Measurements from ENCODE around the gene KRTAP27-1.

DNA sequence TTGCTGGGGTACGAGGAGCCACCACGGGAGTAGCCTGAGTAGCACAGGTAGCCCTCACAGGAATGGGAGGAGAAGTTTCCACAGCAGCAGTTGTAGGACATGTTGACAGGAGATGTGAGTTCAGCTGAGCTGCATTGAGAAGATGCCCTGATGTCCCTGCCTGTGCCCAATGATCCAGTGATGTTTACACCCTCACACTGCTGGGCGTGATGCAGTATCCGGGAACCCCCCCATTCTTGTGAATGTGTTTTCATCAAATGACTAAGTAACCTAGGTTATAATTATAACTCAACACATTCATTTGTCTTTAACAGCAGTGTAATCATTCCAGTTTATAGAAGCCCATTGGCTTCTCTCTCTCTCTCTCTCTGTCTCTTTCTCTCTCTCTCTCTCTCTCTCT, 11.0 kb upstream of the KRTAP27-1 start, which contains the start of gene KRTAP23-1:
- TF ChIP-seq, protein P1, sequence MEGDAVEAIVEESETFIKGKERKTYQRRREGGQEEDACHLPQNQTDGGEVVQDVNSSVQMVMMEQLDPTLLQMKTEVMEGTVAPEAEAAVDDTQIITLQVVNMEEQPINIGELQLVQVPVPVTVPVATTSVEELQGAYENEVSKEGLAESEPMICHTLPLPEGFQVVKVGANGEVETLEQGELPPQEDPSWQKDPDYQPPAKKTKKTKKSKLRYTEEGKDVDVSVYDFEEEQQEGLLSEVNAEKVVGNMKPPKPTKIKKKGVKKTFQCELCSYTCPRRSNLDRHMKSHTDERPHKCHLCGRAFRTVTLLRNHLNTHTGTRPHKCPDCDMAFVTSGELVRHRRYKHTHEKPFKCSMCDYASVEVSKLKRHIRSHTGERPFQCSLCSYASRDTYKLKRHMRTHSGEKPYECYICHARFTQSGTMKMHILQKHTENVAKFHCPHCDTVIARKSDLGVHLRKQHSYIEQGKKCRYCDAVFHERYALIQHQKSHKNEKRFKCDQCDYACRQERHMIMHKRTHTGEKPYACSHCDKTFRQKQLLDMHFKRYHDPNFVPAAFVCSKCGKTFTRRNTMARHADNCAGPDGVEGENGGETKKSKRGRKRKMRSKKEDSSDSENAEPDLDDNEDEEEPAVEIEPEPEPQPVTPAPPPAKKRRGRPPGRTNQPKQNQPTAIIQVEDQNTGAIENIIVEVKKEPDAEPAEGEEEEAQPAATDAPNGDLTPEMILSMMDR (IDR thresholded peaks at IDR 0.05) = no peak
- TF ChIP-seq CHD2 (IDR thresholded peaks at IDR 0.05; ENCODE audit: low read length, partially characterized antibody) (no peak), EHMT2 (IDR thresholded peaks at IDR 0.05; ENCODE audit: low read depth) (no peak), GATA3 (IDR thresholded peaks at IDR 0.05; ENCODE audit: borderline replicate concordance) (no peak)
- TF ChIP-seq, protein P2, sequence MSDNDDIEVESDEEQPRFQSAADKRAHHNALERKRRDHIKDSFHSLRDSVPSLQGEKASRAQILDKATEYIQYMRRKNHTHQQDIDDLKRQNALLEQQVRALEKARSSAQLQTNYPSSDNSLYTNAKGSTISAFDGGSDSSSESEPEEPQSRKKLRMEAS (IDR thresholded peaks at IDR 0.05) = no peak

All from A549 (cell line).